OCI-LY1 (cell line): ENCODE results near the gene CLEC4F.

Experiments
- H2AFZ ChIP-seq: fragments of 200-600 bp; sonication (generic), shearing (Covaris generic); 2 replicates; pipeline ENCODE4 v1.6.0; 2014; ENCODE audit warnings: antibody characterized with exemption, mild to moderate bottlenecking, low read length
- H3F3A ChIP-seq: fragments of 200-600 bp; sonication (generic), shearing (Covaris generic); 2 replicates; pipeline ENCODE4 v1.6.0; 2014; ENCODE audit warnings: mild to moderate bottlenecking, antibody characterized with exemption, low read length, moderate library complexity; ENCODE audit not compliant: insufficient read depth
- H3K27ac ChIP-seq: fragments of 200-600 bp; sonication (generic); 2 replicates; pipeline ENCODE4 v1.5.1; 2014; ENCODE audit warnings: low read length, mixed run types, mild to moderate bottlenecking, low read depth; ENCODE audit not compliant: poor library complexity, severe bottlenecking
- H3K27me3 ChIP-seq: fragments of 200-600 bp; sonication (generic); 2 replicates; pipeline ENCODE4 v1.6.0; 2014; ENCODE audit warnings: antibody characterized with exemption, mild to moderate bottlenecking, low read length, moderate library complexity; ENCODE audit not compliant: insufficient read depth
- H3K36me3 ChIP-seq: fragments of 200-600 bp; sonication (generic); 2 replicates; pipeline ENCODE4 v1.6.1; 2014; ENCODE audit warnings: mild to moderate bottlenecking, antibody characterized with exemption, low read length, moderate library complexity, mixed read lengths; ENCODE audit not compliant: insufficient read depth
- H3K4me1 ChIP-seq: fragments of 200-600 bp; sonication (generic); 2 replicates; pipeline ENCODE4 v1.5.1; 2014; ENCODE audit warnings: mild to moderate bottlenecking, low read length, moderate library complexity; ENCODE audit not compliant: insufficient read depth, severe bottlenecking
- H3K4me2 ChIP-seq: fragments of 200-600 bp; sonication (generic), shearing (Covaris generic); 2 replicates; pipeline ENCODE4 v1.6.1; 2014; ENCODE audit warnings: low read length
- H3K4me3 ChIP-seq: fragments of 200-600 bp; sonication (generic); 2 replicates; pipeline ENCODE4 v1.5.1; 2014; ENCODE audit warnings: low read length, low read depth, mild to moderate bottlenecking, mixed read lengths; ENCODE audit not compliant: poor library complexity, severe bottlenecking
- H3K79me2 ChIP-seq: fragments of 200-600 bp; shearing (Covaris generic); 2 replicates; pipeline ENCODE4 v1.6.1; 2016; ENCODE audit warnings: mixed run types, low read length, mixed read lengths; ENCODE audit not compliant: insufficient read depth
- H3K9ac ChIP-seq: fragments of 200-600 bp; sonication (generic), shearing (Covaris generic); 2 replicates; pipeline ENCODE4 v1.6.1; 2014; ENCODE audit warnings: mild to moderate bottlenecking, low read length, mixed read lengths
- H3K9me2 ChIP-seq: fragments of 200-600 bp; sonication (generic), shearing (Covaris generic); 2 replicates; pipeline ENCODE4 v1.6.1; 2014; ENCODE audit warnings: low read depth, mild to moderate bottlenecking, low read length, mixed read lengths
- H3K9me3 ChIP-seq: fragments of 200-600 bp; shearing (Covaris generic); 2 replicates; pipeline ENCODE4 v1.6.1; 2014; ENCODE audit warnings: low read length, mixed read lengths
- H4K20me1 ChIP-seq: fragments of 200-600 bp; sonication (generic), shearing (Covaris generic); 2 replicates; pipeline ENCODE4 v1.6.0; 2016; ENCODE audit warnings: mild to moderate bottlenecking, low read length; ENCODE audit not compliant: insufficient read depth
- EZH2 ChIP-seq: fragments of 200-600 bp; sonication (generic), shearing (Covaris generic); IDR thresholded peaks from 2 replicates; pipeline ENCODE4 v1.8.0; 2017; ENCODE audit warnings: borderline replicate concordance, mixed run types, mild to moderate bottlenecking, antibody characterized with exemption, low read length, moderate library complexity, mixed read lengths
- TF ChIP-seq, protein P1 (sequence below): fragments of 200-600 bp; sonication (generic), shearing (Covaris generic); IDR thresholded peaks from 2 replicates; pipeline ENCODE4 v1.5.1; 2017; ENCODE audit warnings: mild to moderate bottlenecking, antibody characterized with exemption, low read length, moderate library complexity, mixed read lengths

The CLEC4F gene

GRCh38 chr2:70826696-70827350 is 6.4 kb upstream of the CLEC4F start:
- H3K9me2 ChIP-seq: no peaks in the 10 kb centered on the region
- H4K20me1 ChIP-seq: no peaks in the 10 kb centered on the region
- H3K9ac ChIP-seq: no peak overlapping the region
- no peaks in the 10 kb centered on the region for H3K27me3 ChIP-seq
- H3K36me3 ChIP-seq: no peaks in the 10 kb centered on the region
- no peak overlapping the region for H3K27ac ChIP-seq
- no peaks in the 10 kb centered on the region for H3F3A ChIP-seq
- H3K4me3 ChIP-seq: no peak overlapping the region
- no peaks in the 10 kb centered on the region for H3K9me3 ChIP-seq
- H3K4me2 ChIP-seq: no peak overlapping the region
- TF ChIP-seq, protein P1, sequence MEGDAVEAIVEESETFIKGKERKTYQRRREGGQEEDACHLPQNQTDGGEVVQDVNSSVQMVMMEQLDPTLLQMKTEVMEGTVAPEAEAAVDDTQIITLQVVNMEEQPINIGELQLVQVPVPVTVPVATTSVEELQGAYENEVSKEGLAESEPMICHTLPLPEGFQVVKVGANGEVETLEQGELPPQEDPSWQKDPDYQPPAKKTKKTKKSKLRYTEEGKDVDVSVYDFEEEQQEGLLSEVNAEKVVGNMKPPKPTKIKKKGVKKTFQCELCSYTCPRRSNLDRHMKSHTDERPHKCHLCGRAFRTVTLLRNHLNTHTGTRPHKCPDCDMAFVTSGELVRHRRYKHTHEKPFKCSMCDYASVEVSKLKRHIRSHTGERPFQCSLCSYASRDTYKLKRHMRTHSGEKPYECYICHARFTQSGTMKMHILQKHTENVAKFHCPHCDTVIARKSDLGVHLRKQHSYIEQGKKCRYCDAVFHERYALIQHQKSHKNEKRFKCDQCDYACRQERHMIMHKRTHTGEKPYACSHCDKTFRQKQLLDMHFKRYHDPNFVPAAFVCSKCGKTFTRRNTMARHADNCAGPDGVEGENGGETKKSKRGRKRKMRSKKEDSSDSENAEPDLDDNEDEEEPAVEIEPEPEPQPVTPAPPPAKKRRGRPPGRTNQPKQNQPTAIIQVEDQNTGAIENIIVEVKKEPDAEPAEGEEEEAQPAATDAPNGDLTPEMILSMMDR: no peak
- no peak for TF ChIP-seq EZH2
- no peak overlapping the region for H2AFZ ChIP-seq
- no peaks in the 10 kb centered on the region for H3K79me2 ChIP-seq
- H3K4me1 ChIP-seq: no peaks in the 10 kb centered on the region

DNA sequence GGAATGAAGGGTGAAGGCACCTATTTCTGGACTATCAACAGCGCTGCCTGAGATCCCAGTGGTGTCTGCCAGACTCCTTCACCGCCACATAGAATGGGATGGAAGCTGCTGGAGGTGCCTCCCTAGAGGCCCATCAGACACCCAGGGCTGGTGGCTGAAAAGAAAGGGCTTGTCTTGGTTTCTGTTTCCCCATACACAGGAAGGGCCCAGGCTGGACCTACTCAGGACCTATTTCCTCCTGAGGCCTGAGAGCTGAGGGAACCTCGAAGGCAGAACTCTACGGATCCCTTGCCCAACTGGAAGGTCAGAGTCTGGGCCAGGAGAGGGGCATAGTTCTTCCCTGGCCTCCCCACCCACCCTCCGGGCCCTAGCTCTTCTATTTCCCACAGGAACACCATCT is 2.9 kb upstream of the CLEC4F start:
- no peak for TF ChIP-seq EZH2
- TF ChIP-seq, protein P1: no peak
- no peak overlapping the region for H3K27ac ChIP-seq
- H3K36me3 ChIP-seq: no peaks in the 10 kb centered on the region
- H3K79me2 ChIP-seq: no peaks in the 10 kb centered on the region
- H4K20me1 ChIP-seq: no peaks in the 10 kb centered on the region
- no peak overlapping the region for H2AFZ ChIP-seq
- no peaks in the 10 kb centered on the region for H3K4me1 ChIP-seq
- H3K4me3 ChIP-seq: no peak overlapping the region
- no peaks in the 10 kb centered on the region for H3K9me3 ChIP-seq
- H3F3A ChIP-seq: no peaks in the 10 kb centered on the region
- no peaks in the 10 kb centered on the region for H3K9me2 ChIP-seq
- no peaks in the 10 kb centered on the region for H3K27me3 ChIP-seq
- no peak overlapping the region for H3K4me2 ChIP-seq
- H3K9ac ChIP-seq: no peak overlapping the region

DNA sequence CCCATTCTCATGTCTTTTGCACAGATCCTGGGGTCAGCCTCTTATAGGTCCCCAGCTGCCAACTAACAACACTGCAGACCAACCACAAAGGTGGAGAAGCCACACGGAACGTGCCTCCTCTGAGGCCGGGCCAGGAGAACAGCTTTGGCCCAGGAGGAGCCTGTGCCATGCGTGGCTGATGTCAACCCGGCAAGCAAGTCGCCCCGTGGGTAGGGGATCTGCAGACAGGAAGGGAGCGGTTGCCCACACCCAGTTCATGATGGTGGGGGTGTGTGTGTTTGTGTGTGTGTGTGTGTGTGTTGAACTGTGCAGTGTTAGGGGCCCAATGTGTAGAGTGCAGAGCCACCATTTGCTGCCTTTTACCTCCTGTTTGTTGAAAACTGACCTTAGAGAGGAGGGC is 2.4 kb upstream of the CLEC4F start:
- no peaks in the 10 kb centered on the region for H3K9me3 ChIP-seq
- no peaks in the 10 kb centered on the region for H3K27me3 ChIP-seq
- H3K79me2 ChIP-seq: no peaks in the 10 kb centered on the region
- H3K4me3 ChIP-seq: no peak overlapping the region
- no peaks in the 10 kb centered on the region for H3K9me2 ChIP-seq
- no peak overlapping the region for H3K9ac ChIP-seq
- no peaks in the 10 kb centered on the region for H3F3A ChIP-seq
- H3K36me3 ChIP-seq: no peaks in the 10 kb centered on the region
- no peak overlapping the region for H2AFZ ChIP-seq
- H4K20me1 ChIP-seq: no peaks in the 10 kb centered on the region
- H3K27ac ChIP-seq: no peak overlapping the region
- H3K4me2 ChIP-seq: no peak overlapping the region
- no peaks in the 10 kb centered on the region for H3K4me1 ChIP-seq
- no peak for TF ChIP-seq EZH2
- TF ChIP-seq, protein P1: no peak
